Choroid plexus epithelial cell (primary cell): ENCODE measurements around the gene TEX26.

Experiments used
- DNase-seq: peaks from one replicate; pipeline ENCODE4 v3.0.0-alpha.2; 2010; ENCODE audit warnings: low read depth
- H3K4me3 ChIP-seq: 2 replicates; pipeline ENCODE4 v1.5.1; 2011; ENCODE audit warnings: low read depth, mild to moderate bottlenecking, control low read depth, low read length, moderate library complexity
- TF ChIP-seq, protein P1 (sequence below): conservative IDR thresholded peaks from 2 replicates; pipeline ENCODE4 v1.5.1; 2011; ENCODE audit warnings: low read depth, mild to moderate bottlenecking, control low read depth, inconsistent platforms, low read length, moderate library complexity

Gene TEX26

DNA sequence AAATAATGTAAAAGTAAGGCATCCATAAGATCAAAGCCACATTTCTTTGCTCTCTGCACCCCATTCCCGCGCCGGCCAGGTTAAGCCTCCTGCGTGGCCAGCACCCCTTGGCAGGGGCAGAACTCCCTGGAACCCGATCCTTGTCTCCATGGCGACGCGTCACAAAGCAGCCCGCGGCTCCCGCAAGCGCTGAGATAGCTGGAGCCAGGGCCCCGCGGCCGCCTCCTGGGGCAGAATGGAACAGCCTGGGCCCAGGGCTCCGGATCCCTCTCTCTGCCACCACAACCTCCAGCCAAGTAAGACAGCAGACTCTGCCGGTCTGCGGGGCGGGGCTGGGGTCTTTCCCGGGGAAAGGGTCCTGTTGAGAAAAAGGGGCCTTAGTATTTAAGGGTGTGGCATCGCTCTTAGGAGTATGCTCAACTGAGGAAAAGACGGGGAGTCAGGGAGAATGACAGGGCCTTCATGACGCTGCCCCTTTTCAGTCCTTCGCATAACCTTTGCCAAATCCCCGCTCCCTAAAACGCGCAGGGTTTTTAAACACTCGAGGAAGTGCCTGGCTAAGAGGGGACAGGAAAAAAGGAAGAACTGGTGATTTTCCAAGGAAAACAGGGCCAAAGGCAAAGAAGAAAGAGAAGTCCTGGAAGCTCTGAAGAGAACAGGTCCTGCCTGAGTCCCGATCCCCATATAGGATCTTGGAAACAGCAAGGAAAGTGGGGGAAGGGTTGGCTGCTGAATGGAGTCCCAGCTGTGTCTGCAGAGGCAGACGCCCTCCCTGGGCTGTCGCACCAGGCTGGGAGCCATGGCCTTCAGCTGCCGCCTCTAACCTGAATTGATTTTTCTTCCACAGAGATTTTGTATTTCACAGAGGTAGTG is at the start of gene TEX26:
TEX26 (plus strand) TSS at position 176 of the 873 bp plus-strand sequence; CDS start at position 236, 60 bp downstream.
- peak; percentile 54 for DNase-seq
- TF ChIP-seq, protein P1, sequence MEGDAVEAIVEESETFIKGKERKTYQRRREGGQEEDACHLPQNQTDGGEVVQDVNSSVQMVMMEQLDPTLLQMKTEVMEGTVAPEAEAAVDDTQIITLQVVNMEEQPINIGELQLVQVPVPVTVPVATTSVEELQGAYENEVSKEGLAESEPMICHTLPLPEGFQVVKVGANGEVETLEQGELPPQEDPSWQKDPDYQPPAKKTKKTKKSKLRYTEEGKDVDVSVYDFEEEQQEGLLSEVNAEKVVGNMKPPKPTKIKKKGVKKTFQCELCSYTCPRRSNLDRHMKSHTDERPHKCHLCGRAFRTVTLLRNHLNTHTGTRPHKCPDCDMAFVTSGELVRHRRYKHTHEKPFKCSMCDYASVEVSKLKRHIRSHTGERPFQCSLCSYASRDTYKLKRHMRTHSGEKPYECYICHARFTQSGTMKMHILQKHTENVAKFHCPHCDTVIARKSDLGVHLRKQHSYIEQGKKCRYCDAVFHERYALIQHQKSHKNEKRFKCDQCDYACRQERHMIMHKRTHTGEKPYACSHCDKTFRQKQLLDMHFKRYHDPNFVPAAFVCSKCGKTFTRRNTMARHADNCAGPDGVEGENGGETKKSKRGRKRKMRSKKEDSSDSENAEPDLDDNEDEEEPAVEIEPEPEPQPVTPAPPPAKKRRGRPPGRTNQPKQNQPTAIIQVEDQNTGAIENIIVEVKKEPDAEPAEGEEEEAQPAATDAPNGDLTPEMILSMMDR = peak; percentile 48
- H3K4me3 ChIP-seq = peak within 1 kb of the TSS; percentile 48

DNA sequence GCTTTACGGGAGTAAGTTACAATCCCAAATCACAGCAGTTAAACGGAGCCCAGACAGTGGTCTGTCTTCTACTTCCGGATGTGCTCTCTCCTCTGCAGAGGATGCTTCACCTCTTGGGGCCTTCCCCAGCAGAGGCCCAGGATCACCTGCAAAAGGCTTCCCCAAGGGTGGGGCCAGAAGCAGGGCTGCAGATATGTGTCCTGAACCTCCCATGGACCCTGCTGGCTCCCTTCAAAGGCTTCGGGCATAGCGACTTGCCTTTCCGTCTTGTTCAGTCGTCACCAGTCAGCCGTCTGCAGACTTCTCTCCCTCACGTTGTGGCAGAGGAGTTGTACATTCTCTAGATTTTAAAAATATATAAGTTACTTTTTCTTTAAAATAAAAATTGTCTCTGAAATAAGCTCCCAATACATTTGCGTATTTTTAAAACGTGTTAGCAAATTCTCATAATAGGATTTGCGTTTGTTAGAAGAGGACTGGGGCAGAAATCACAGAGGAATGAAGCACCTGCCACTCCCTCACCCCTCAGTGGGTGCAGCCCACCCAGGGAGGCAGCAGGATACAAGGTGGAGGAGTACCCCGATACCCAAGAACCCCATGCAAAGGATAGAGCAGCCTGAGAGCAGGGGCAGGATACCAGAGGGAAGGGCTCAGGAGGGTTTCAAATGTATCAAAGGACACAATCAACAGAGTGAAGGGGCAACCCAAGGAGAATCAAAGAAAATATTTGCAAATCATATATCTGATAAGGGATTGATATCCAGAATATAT is 49.3 kb upstream of the TEX26 start:
- TF ChIP-seq, protein P1 = no peak
- no peak for DNase-seq
- H3K4me3 ChIP-seq = no peak overlapping the region

DNA sequence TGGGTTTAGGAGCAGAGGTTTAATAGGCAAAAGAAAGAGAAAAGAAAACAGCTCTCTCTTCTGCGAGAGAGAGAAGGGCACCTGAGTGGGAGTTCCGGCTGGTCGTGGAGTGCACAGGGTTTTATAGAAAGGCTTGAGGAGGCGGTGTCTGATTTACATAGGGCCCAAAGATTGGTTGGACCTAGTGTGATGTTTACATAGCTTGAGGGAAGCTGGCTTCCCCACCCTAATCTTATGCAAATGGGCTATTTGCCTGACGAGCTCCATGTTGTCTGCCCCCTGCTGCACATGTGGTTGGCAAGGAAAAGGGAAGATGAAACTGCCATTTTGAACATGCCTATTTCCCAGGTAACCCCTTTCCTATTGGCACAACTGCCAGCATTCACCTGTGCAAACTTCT is 47.9 kb upstream of the TEX26 start:
- no peak for DNase-seq
- H3K4me3 ChIP-seq = no peak overlapping the region
- TF ChIP-seq, protein P1 = no peak

DNA sequence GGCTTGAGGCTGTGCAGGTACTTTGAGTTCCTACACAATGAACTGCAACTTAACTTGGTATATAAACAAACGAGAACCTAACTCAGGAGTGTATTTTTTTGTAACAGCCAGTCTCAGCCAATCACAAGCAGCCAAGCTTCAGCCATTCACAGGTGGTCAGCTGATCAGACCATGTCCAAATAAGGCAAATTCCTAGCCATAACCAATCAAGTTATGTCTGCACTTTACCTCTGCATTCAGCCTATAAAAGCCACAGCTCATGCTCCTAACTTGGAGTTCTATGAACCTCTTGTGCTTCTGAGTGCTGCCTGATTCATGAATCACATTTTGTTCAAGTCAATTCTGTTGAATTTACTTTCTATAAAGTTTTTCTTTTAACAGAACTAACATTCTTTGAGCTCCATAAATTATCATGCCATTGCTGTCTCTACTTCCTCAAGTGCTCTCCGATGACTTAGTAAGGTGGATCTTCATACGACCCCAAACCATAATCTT is 43.2 kb upstream of the TEX26 start:
- H3K4me3 ChIP-seq = no peak overlapping the region
- DNase-seq = no peak
- TF ChIP-seq, protein P1 = no peak

DNA sequence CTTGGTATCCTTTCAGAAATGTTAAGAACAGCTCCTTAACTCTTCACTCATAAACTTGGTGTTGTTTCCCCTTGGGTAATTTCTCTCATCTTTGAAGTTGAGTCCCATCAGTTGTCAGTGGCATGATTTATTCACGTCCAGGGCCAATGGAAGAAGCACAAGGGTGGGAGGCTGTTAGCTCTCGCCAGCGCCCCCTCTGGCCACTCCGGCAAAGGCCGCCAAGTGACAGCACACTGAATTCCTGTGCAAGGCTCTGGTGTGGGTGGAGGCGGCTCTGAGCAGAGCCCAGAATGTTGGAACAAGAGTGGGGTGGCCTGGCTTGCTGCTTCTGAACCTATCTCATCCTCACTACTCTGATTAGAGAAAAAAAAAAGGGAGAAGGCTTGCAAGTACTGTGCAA is 39.5 kb upstream of the TEX26 start:
- TF ChIP-seq, protein P1 = peak; percentile 85
- no peak overlapping the region for H3K4me3 ChIP-seq
- DNase-seq = peak; percentile 85

DNA sequence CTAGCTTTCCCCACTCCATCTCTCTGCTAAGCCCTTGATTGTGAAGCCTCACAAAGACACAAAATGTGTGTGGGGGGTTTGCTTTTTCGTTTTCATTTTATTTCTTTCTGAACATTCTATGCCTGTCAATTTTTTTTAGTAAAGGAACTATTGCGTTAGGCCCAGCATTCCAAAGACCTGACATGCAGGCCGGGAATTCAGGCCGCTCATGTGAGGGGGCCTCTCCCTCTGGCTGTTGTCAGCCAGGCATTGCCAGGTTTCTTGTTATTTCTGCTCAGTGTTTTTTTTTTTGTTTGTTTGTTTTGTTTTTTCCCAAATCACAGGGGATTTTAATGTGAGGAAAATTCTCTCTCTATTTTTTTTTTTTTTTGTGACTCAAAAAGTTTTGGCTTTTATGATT is 36.7 kb upstream of the TEX26 start:
- no peak overlapping the region for H3K4me3 ChIP-seq
- DNase-seq = peak; percentile 97
- TF ChIP-seq, protein P1 = peak; percentile 20
